NCI-H526 treated with DMSO at 0.1 percent for 48 hours (cell line): ENCODE measurements around the gene LILRB1.
A peak's percentile ranks its signal among the peaks of the same experiment; 100 is the strongest.
"Not testable (repeated sequence)": the region's sequence is repeated elsewhere in the genome, so short reads cannot be mapped to it uniquely, and the experiment has no call there.

Source experiments
- DNase-seq: peaks from one replicate; lab custom pipeline; 2025; lab: John Stamatoyannopoulos, UW

LILRB1 gene

GRCh38 chr19:54630262-54630661, at the start of gene LILRB1:
Gene LILRB1 (plus strand): TSS chr19:54630484. CDS start chr19:54631074, 590 bp downstream.
- not testable (repeated sequence) for DNase-seq

GRCh38 chr19:54586397-54586796, 43.9 kb upstream of the LILRB1 start:
- no peak for DNase-seq

GRCh38 chr19:54587026-54587425, 43.3 kb upstream of the LILRB1 start:
- DNase-seq: no peak

GRCh38 chr19:54593445-54593844, 36.8 kb upstream of the LILRB1 start, which contains the start of gene LILRA1:
Gene LILRA1 (plus strand): TSS chr19:54593632. CDS start chr19:54594245, 613 bp downstream.
- not testable (repeated sequence) for DNase-seq

- not testable (repeated sequence) for DNase-seq
These were observed 36.2 kb upstream of the LILRB1 start for GRCh38 chr19:54593931-54594626.

- no peak for DNase-seq
These were observed 35.5 kb upstream of the LILRB1 start for GRCh38 chr19:54594737-54595136.

GRCh38 chr19:54595680-54596436, 34.4 kb upstream of the LILRB1 start:
- DNase-seq: not testable (repeated sequence)

GRCh38 chr19:54600212-54600611, 30.1 kb upstream of the LILRB1 start:
- no peak for DNase-seq

GRCh38 chr19:54606230-54606629, 24.1 kb upstream of the LILRB1 start:
- DNase-seq: no peak

- DNase-seq: no peak
These were observed 23.1 kb upstream of the LILRB1 start for GRCh38 chr19:54606891-54607784.

GRCh38 chr19:54607785-54608150, 22.5 kb upstream of the LILRB1 start:
- DNase-seq: no peak

GRCh38 chr19:54608205-54608604, 22.1 kb upstream of the LILRB1 start:
- no peak for DNase-seq

GRCh38 chr19:54608792-54609191, 21.5 kb upstream of the LILRB1 start:
- no peak for DNase-seq

- no peak for DNase-seq
These were observed 20.9 kb upstream of the LILRB1 start for GRCh38 chr19:54609356-54609791.

- DNase-seq: no peak
These were observed 17.9 kb upstream of the LILRB1 start for GRCh38 chr19:54612428-54612827.

GRCh38 chr19:54614726-54615125, 15.6 kb upstream of the LILRB1 start:
- no peak for DNase-seq

- DNase-seq: peak; percentile 92
These were observed 14.2 kb upstream of the LILRB1 start for GRCh38 chr19:54616057-54616456.

- DNase-seq: peak; percentile 72
These were observed 13.3 kb upstream of the LILRB1 start for GRCh38 chr19:54616821-54617560.

- peak; percentile 29 for DNase-seq
These were observed 9.8 kb upstream of the LILRB1 start for GRCh38 chr19:54620464-54620863.

GRCh38 chr19:54622431-54622830, 7.9 kb upstream of the LILRB1 start:
- no peak for DNase-seq

GRCh38 chr19:54624234-54624633, 6.0 kb upstream of the LILRB1 start:
- DNase-seq: not testable (repeated sequence)
